ENCODE measurements around the gene GNG8.

DNA sequence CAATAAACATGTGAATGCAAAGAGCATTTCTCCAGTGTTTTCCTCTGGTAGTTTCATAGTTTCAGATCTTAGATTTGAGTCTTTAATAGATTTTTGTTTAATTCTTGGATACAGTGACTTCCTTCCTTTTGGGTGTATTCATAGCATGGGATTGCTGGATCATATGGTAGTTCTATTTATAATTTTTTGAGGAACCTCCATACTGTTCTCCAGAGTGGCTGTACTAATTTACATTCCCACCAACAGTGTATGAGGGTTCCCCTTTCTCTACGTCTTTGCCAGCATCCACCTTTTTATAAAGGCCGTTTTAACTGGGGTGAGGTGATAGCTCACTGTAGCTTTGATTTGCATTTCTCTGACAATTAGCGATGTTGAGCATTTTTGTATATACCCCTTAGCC lies 44.1 kb downstream of the GNG8 start:
- TF ChIP-seq EZH2 (IDR thresholded peaks at IDR 0.05; ENCODE audit: low read length, missing control alignments) = no peak
- TF ChIP-seq, protein P1, sequence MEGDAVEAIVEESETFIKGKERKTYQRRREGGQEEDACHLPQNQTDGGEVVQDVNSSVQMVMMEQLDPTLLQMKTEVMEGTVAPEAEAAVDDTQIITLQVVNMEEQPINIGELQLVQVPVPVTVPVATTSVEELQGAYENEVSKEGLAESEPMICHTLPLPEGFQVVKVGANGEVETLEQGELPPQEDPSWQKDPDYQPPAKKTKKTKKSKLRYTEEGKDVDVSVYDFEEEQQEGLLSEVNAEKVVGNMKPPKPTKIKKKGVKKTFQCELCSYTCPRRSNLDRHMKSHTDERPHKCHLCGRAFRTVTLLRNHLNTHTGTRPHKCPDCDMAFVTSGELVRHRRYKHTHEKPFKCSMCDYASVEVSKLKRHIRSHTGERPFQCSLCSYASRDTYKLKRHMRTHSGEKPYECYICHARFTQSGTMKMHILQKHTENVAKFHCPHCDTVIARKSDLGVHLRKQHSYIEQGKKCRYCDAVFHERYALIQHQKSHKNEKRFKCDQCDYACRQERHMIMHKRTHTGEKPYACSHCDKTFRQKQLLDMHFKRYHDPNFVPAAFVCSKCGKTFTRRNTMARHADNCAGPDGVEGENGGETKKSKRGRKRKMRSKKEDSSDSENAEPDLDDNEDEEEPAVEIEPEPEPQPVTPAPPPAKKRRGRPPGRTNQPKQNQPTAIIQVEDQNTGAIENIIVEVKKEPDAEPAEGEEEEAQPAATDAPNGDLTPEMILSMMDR (conservative IDR thresholded peaks at IDR 0.05 in 1 of 2, IDR thresholded peaks at IDR 0.05 in 1 of 2; ENCODE audit: low read depth in 1 of 2, low read length in 2 of 2) = no peak

All from fibroblast of lung (primary cell).